Endothelial cell of umbilical vein (primary cell): ENCODE measurements around the gene PLA2G4E.

Source experiments
- CTCF ChIP-seq, 2 donors: IDR thresholded peaks; 1 replicate in 1 of 2; 2 replicates in 1 of 2; pipeline ENCODE4 v1.5.1; 2011; ENCODE audit warnings: low read length in 2 of 2, mild to moderate bottlenecking in 2 of 2, moderate library complexity in 2 of 2, control low read depth in 1 of 2, inconsistent platforms in 1 of 2, low read depth in 1 of 2; ENCODE audit not compliant: insufficient read depth in 1 of 2; ENCODE audit errors: extremely low read depth in 1 of 2
- EZH2 ChIP-seq: IDR thresholded peaks from 2 replicates; pipeline ENCODE4 v1.6.1; 2012; ENCODE audit warnings: borderline replicate concordance, low read depth, mild to moderate bottlenecking, moderate library complexity, low read length, inconsistent platforms; ENCODE audit not compliant: severe bottlenecking
- FOS ChIP-seq: IDR thresholded peaks from 2 replicates; pipeline ENCODE4 v1.6.1; 2011; ENCODE audit warnings: mild to moderate bottlenecking, low read length, moderate library complexity, borderline replicate concordance; ENCODE audit not compliant: insufficient read depth
- JUN ChIP-seq: IDR thresholded peaks from 2 replicates; pipeline ENCODE4 v1.6.1; 2011; ENCODE audit warnings: borderline replicate concordance, low read depth; ENCODE audit not compliant: insufficient read length, insufficient read depth
- MAX ChIP-seq: IDR thresholded peaks from 2 replicates; pipeline ENCODE4 v1.6.1; 2011; ENCODE audit not compliant: insufficient read depth, insufficient read length
- POLR2A ChIP-seq: IDR thresholded peaks from 2 replicates; pipeline ENCODE4 v1.6.1; 2012; ENCODE audit warnings: low read depth, mild to moderate bottlenecking, control low read depth, low read length

- TF ChIP-seq POLR2A = no peak
- TF ChIP-seq EZH2 = no peak
- no peak for TF ChIP-seq CTCF (IDR thresholded peaks at IDR 0.05; ENCODE audit: extremely low read depth in 1 of 2, insufficient read depth in 1 of 2, low read depth in 1 of 2, low read length in 2 of 2)
- no peak for TF ChIP-seq MAX
- no peak for TF ChIP-seq FOS
- no peak for TF ChIP-seq JUN
Measured at GRCh38 chr15:41996921-41997592, 23.8 kb downstream of the PLA2G4E start.
